Fibroblast of pulmonary artery (primary cell): ENCODE measurements around the gene C18orf54.

Experiments
- DNase-seq: peaks from one replicate; pipeline ENCODE4 v3.0.0-alpha.2; 2010; ENCODE audit warnings: low read depth
- H3K4me3 ChIP-seq: replicated peaks from 2 replicates; pipeline ENCODE4 v1.5.1; 2011; ENCODE audit warnings: low read depth, mild to moderate bottlenecking, control low read depth, low read length, moderate library complexity
- CTCF ChIP-seq: IDR thresholded peaks from 2 replicates; pipeline ENCODE4 v1.5.1; 2011; ENCODE audit warnings: mild to moderate bottlenecking, control low read depth, low read length, inconsistent platforms; ENCODE audit errors: missing control alignments

The C18orf54 gene

GRCh38 chr18:54387631-54388030 is 29.9 kb downstream of the C18orf54 start:
- no peak for TF ChIP-seq CTCF
- H3K4me3 ChIP-seq, result no peak overlapping the region
- DNase-seq, result no peak

- DNase-seq, result peak; percentile 84
- no peak for TF ChIP-seq CTCF
- no peak overlapping the region for H3K4me3 ChIP-seq
Observed at GRCh38 chr18:54388203-54389142, 30.8 kb downstream of the C18orf54 start.

GRCh38 chr18:54389143-54389505 is 31.4 kb downstream of the C18orf54 start:
- no peak overlapping the region for H3K4me3 ChIP-seq
- TF ChIP-seq CTCF, result no peak
- no peak for DNase-seq

- H3K4me3 ChIP-seq, result no peak overlapping the region
- TF ChIP-seq CTCF, result no peak
- DNase-seq, result no peak
Observed at GRCh38 chr18:54390838-54391237, 33.1 kb downstream of the C18orf54 start.

GRCh38 chr18:54392543-54393023 is 34.9 kb downstream of the C18orf54 start:
- no peak overlapping the region for H3K4me3 ChIP-seq
- DNase-seq, result peak; percentile 81
- peak; percentile 69 for TF ChIP-seq CTCF

GRCh38 chr18:54393648-54394294 is 36.1 kb downstream of the C18orf54 start:
- DNase-seq, result no peak
- no peak overlapping the region for H3K4me3 ChIP-seq
- no peak for TF ChIP-seq CTCF

GRCh38 chr18:54396760-54397159 is 39.1 kb downstream of the C18orf54 start:
- no peak for DNase-seq
- H3K4me3 ChIP-seq, result no peak overlapping the region
- TF ChIP-seq CTCF, result no peak
